ENCODE results near the gene MYF5. TPM values are rescaled to one million over a fixed set of nuclear protein-coding genes. Genes with fewer than 3 reads are reported as not detected.

Gene MYF5
- total and polyA plus RNA-seq, 2 of the 4 experiments (the other 2 are of a cell fraction), result not detected

DNA sequence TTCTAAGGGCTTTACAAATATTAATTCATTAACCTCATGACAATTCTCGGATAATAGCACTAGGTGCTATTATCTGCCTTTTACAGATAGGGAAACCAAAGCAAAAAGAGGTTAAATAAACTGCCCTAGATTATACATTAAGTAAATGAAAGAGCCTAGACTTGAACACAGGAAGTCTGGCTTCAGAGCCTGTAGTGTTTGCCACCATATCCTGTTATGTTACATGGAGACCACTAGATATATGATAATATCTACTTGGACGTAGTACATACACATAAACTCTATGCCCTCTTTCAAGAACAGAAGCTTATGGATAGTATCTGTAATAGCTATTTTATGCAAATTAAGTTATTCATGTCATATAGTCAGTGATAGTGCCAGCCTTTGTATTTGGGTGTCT lies 26.2 kb upstream of the MYF5 start:
- no peak overlapping the region for H2AK5ac ChIP-seq (ENCODE audit: low read depth, low read length)
- ChIA-PET CTCF (no interaction called here), POLR2A (ENCODE audit: unreplicated experiment) (no interaction called here)
- H3K27me3 ChIP-seq (ENCODE audit: control insufficient read depth, insufficient read depth, low read length), result no peaks in the 10 kb centered on the region
- no peak overlapping the region for H4K91ac ChIP-seq (ENCODE audit: insufficient read depth, low read depth, low read length)
- no peak overlapping the region for H2BK5ac ChIP-seq (ENCODE audit: low read depth, low read length, poor library complexity, severe bottlenecking)
- no peak overlapping the region for H3K4me2 ChIP-seq (ENCODE audit: low read depth, low read length)
- no peak overlapping the region for H3K14ac ChIP-seq (replicated peaks; ENCODE audit: low read depth, low read length)
- H3K9ac ChIP-seq (ENCODE audit: low read depth, low read length), result no peak overlapping the region
- intact Hi-C loops (cut with micrococcal nuclease), result no loop called here
- H4K20me1 ChIP-seq (ENCODE audit: insufficient read depth, low read length), result no peaks in the 10 kb centered on the region
- no peaks in the 10 kb centered on the region for H3K4me1 ChIP-seq (ENCODE audit: control insufficient read depth, insufficient read depth, low read length)
- no peak overlapping the region for H3K23ac ChIP-seq (ENCODE audit: low read depth, low read length)
- no peaks in the 10 kb centered on the region for H3K9me3 ChIP-seq (ENCODE audit: control insufficient read depth, insufficient read depth, low read length)
- no peak overlapping the region for H2BK120ac ChIP-seq (ENCODE audit: low read depth, low read length)
- no peak overlapping the region for H3K56ac ChIP-seq (ENCODE audit: extremely low read depth, insufficient read depth, low read length)
- ATAC-seq (ENCODE audit: low read depth), result no peak
- no peak for TF ChIP-seq FOS (IDR thresholded peaks at IDR 0.05; ENCODE audit: low read depth, low read length)
- no peak overlapping the region for H2BK20ac ChIP-seq (ENCODE audit: low read depth, low read length)
- H3K27ac ChIP-seq (ENCODE audit: insufficient read depth, low read length), result no peak overlapping the region
- H3K36me3 ChIP-seq (ENCODE audit: control insufficient read depth, insufficient read depth, low read length), result no peaks in the 10 kb centered on the region
- dilution Hi-C loops (cut with HindIII; ENCODE audit: low sequenced_read_pairs, unreplicated experiment), result no loop called here
- H3K4me3 ChIP-seq (ENCODE audit: insufficient read depth, low read depth, low read length), result no peak overlapping the region
- no peak overlapping the region for H4K8ac ChIP-seq (ENCODE audit: low read depth in 2 of 2, low read length in 2 of 2)
- H3K4ac ChIP-seq (ENCODE audit: low read depth, low read length), result no peak overlapping the region
- no peak for DNase-seq
- in situ Hi-C loops (cut with MboI; ENCODE audit: low sequenced_read_pairs), result no loop called here
- H2AK9ac ChIP-seq (replicated peaks; ENCODE audit: low read depth, low read length, poor library complexity), result no peak overlapping the region
- peaks cover 3% of the 10 kb centered on the region; the same call in 1 of the 2 replicates for H3K9me1 ChIP-seq (ENCODE audit: insufficient read depth, low read length)
- H3K79me1 ChIP-seq (ENCODE audit: low read depth in 1 of 2, low read length in 2 of 2), result no peaks in the 10 kb centered on the region
- no peak overlapping the region for H2AFZ ChIP-seq (replicated peaks; ENCODE audit: low read length, poor library complexity)
- H3K18ac ChIP-seq (ENCODE audit: low read depth, low read length), result no peak overlapping the region
- BruUV-seq (replicated peaks), result no TSS peak
- no peak overlapping the region for H4K5ac ChIP-seq (ENCODE audit: low read depth, low read length)
- H2BK15ac ChIP-seq (ENCODE audit: low read depth, low read length), result no peak overlapping the region
- WGBS, 2 experiments (ENCODE audit: extremely low coverage in 2 of 2, insufficient read length in 1 of 2), result no CpG with 5 or more reads among the region's 2 CpGs
